DMS153 (cell line): ENCODE data around the gene SUPT20H.
"Not testable (repeated sequence)": the region's sequence is repeated elsewhere in the genome, so short reads cannot be mapped to it uniquely, and the experiment has no call there.

Experiments used
- DNase-seq: peaks from one replicate; lab custom pipeline; 2025; lab: John Stamatoyannopoulos, UW

The SUPT20H gene

DNA sequence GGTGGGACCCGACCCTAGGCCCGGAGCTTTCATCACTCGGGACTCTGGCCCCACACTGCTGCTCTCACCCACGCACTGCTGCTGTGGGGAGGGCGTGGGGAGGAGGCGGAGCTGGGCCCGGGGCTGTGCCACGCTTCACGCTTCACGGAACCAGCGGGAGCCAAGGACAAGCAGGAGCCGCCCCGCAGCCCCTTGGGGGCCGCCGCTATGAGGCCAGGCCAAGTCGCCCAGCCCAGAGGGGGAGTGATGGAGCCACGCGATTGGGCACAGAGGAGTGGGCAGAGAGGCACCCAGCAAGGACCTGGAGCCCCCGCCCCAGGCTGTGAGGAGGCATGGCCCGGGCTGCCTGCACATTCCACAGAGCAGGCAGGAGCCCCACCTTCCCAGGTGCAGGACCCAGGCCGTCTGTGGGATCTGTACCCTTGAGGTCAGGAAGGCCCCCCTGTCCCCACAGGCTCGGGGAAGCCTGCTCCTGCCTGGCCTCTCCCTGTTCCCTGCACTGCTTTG is 10.2 kb upstream of the SUPT20H start:
- no peak for DNase-seq

DNA sequence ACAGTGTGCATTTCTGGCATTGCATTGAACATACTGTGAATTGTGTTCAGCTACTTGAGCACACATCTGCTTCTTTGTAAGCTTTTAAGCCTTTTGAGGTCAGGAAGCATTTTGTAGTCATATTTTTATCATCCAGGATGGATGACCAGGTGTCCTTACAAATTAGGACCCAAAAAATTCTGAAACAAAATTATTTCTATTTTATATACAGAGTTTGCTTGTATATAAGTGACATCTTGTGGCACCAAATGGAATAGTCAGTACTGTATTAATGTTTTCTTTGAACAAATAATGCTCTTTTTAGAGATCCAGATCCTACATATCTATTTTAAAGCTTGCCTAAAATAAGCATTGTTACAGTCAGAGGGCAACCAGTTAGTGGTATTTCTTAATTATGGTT is 9.5 kb upstream of the SUPT20H start:
- DNase-seq: no peak

DNA sequence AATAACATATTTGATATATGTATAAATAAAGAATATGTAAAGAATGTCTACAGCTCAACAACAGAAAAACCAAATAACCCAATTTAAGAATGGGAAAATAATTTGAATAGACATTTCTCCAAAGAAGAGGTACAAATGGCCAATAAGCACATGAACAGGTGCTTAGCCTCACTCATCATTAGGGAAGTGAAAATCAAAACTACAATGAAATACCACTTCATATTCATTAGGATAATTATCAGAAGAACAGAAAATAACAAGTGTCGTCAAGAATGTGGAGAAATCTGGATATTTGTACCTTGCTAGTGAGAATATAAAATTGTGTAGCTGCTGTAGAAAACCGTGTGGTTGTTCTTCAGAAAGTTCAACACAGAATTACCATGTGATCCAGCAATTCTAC is 8.4 kb upstream of the SUPT20H start:
- no peak for DNase-seq

DNA sequence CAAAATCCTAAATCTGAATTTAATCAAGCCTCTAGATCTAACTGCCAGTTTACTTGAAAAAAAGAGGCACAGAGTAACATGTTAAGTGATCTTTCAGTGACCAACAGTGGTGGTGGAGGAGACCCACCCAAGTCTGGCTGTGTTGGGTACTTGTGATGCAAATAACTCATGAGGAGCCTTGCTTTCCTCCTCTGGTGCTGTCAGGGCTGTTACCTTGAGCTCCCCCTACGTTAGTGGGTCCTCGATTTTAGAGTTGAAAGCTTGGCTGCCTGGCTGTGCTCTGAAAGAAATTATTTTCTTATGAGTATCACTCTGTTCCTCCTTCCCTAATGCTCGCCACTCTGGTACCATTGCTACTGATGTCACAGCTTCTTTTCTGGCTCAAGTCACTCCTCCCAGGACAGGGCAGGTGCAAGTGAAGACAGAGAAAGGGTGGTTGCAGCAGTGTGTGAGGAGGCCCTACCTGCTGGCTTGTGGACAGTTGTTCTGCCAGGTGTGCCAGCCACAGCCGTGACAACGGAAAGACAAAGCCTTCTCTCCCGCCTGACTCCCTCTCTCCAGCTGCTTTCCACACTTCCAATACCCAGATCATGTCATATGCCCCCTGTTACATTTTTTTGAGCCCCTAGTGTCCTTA is 6.5 kb upstream of the SUPT20H start:
- DNase-seq: no peak

DNA sequence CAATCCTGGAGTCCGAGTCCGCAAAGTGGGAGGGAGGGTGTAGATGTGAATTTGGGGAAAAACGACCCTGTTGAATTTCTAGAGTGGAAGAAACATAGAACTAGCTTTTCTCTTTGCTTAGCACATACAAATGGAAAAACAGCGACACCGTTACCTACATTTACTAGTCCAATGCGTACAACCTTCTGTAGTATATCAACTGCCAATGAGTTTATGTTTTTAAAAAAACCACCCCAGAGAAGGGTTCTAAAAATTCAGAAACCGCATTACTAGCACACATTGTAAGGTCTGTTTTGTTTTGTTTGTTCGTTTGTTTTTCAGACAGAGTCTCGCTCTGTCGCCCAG is 332 bp upstream of the SUPT20H start:
- no peak for DNase-seq

DNA sequence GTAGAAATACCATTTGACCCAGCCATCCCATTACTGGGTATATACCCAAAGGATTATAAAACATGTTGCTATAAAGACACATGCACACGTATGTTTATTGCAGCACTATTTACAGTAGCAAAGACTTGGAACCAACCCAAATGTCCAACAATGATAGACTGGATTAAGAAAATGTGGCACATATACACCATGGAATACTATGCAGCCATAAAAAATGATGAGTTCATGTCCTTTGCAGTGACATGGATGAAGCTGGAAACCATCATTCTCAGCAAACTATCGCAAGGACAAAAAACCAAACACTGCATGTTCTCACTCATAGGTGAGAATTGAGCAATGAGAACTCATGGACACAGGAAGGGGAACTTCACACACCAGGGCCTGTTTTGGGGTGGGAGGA is 3.3 kb downstream of the SUPT20H start:
- DNase-seq: not testable (repeated sequence)

DNA sequence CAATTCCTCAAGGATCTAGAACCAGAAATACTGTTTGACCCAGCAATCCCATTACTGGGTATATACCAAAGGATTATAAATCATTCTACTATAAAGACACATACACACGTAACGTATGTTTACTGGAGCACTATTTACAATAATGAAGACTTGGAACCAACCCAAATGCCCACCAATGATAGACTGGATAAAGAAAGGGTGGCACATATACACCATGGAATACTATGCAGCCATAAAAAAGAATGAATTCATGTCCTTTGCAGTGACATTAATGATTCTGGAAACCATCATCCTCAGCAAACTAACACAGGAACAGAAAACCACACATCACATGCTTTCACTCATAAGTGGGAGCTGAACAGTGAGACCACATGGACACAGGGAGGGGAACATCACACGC is 6.4 kb downstream of the SUPT20H start:
- not testable (repeated sequence) for DNase-seq

DNA sequence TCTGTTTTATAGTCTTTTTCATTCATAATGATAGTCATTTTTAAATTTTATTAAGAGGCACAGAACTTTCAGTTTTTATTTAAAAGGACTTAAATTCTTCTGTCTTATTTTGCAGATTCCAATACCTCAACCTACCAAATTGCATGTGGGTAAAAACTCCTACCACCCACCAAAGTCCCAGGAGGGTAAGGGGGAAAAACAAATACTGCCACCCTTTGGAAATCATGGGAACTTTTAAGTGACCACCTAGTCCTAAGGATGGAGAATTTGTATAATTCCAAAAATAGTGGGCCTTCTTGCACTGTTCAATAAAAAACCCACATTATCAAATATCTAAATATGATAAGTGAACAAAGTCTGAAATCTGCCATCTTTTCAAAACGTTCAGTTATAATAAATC is 9.7 kb downstream of the SUPT20H start:
- DNase-seq: no peak

DNA sequence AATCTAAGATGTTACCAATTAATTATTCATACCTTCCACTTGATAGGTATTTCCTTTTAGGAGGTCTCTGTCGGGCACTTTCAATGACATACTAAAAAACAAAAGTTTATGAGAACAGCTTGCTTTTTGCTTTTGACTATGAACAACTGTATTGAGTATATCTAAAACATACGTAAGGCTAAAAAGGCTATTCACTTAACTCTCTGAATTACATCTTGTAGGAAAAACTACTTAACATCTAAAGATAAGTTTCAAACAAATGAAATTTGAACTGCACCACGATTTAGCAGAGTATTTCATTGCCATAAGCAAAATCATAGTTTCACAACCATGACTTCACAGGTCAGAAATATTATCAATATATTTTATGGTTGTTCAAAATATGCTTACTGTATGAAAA is 11.6 kb downstream of the SUPT20H start:
- no peak for DNase-seq

DNA sequence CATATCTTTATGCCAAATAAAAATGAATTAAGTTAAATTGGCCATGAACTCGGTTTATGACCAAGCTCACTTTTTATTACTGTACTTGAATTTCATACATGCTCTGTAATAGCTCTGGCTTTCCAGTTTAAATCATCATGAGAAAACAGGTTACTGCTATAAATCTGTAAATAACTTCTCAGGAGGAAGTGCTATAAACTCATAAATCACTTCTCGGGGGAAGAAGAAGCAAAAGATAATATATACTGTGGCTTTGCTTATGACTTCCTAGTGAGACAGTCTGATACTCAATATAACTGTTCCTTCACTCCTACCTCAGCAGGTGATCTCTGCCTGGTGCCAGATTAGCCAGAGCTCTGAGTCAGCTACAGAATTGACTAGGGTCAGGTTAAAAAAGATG is 12.5 kb downstream of the SUPT20H start:
- DNase-seq: no peak

DNA sequence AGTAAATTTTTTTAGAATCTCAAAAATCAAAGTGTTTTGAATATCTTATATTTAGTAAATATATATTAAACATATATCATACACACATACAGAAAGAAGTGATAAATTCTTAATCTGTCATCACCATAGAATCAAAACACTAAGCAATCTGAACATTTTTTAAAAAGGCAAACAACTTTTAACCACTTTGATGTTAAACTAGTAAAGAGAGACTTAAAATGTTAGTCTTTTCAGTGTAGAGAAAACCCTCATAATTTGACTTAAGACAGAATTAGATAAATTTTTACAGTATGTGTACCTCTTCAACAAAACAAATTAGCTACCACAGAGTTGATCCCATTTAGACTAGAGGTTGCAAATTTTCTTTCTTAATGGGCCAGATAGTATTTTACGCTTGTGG is 13.4 kb downstream of the SUPT20H start:
- DNase-seq: no peak

DNA sequence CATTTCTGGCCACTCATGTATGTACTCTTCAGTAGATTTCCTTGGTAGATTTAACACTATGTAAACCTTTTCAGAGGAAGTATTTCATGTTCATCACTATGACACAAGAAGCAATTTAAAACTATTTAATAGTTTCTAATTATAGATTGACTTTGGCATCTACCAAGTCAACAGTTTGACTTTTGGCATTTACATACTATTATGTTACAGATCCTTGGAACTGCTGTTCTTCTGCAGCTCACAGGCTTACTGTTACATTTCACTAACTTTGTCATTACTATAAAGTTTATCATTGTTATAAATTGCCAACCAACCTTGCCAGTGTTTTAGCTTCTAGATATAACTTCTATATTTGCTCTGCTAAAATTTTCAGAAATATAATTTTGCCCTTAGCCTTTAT is 18.7 kb downstream of the SUPT20H start:
- no peak for DNase-seq

DNA sequence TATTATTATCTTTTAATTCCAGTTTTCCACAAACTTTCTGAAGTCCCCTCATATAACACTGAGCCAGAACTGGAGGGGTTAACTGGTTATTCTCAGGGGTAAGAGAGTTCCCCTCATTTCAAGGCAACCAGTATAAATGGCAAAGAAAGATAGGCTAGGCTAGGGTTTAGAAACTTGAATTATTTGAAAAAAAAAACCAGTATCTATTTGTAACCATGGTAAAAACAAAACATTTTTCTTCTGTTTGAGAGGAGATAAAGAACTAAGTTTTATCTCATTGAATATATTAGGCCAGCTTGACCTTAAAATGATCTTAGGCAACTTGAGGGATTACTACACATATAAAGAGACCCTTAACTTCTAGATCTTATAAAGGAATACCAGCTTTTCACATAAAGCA is 19.6 kb downstream of the SUPT20H start:
- no peak for DNase-seq

DNA sequence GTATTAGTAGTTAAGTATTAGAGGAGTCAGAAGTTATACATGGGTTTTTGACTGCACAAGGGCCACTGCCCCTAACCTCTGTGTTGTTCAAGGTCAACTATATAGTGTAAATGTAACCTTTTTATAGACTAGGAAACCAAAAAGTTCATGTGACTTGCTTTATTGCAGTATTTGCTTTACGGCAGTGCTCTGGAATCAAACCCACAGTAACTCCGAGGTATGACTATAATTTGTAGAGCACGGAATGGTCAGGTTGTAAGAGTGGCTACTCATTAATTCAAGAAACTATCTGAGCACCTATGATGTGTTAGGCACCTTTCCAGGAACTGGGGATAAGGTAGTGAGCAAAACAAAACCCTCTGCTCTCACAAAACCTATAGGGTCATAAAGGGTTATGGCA is 22.2 kb downstream of the SUPT20H start:
- DNase-seq: no peak

DNA sequence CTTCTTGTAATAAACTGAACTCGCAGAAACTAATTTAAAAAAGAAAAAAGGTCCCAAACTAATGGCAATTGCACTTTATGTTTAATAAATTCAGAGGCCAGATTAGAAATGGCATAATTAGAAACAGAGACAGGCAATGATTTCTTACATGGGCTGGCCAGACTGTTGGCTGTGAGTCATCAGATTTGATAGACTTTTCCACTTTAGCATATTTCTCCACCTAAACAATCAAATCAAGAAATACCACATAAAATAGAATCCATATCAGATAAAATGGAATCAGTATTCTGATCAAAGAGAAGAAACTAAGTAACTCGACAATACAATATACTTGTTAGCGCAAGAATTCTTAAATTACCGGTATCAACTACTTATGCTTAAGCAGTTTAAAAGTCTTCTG is 29.9 kb downstream of the SUPT20H start:
- no peak for DNase-seq

DNA sequence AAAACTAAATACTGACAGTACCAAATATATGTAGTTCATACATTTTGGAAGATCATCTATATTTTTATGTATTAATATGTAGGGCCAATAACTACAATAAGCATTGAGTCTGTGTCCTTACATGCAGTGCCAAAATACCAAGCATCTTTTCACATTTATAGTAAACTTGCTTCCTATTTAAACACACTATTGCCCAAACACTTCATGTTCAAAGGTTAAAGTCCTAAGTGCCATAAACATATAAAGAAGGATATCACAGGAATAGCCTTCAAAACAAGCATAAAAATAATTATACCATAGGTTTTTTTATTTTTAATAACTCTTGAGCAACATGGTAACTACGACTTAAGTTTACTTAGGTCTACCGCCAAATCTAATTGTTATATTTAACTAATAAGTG is 31.8 kb downstream of the SUPT20H start:
- DNase-seq: no peak

DNA sequence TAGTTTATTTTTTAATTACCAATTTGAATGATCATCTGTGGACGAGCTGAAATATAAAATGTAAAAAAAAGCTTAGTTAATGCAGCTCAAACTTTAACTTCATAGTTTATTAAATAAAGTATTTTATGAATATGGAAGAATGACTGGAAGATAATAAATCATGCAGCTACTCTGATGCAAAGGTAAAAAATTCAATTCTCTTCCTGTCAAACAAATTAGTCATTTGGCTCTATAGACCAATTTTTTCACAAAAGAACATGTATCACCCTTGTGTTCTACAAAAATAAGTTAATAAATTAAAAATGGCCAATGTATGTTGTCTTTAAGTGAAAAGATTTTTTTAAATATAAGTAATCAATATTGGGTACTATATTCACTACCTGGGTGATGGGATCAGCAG is 32.7 kb downstream of the SUPT20H start:
- no peak for DNase-seq

DNA sequence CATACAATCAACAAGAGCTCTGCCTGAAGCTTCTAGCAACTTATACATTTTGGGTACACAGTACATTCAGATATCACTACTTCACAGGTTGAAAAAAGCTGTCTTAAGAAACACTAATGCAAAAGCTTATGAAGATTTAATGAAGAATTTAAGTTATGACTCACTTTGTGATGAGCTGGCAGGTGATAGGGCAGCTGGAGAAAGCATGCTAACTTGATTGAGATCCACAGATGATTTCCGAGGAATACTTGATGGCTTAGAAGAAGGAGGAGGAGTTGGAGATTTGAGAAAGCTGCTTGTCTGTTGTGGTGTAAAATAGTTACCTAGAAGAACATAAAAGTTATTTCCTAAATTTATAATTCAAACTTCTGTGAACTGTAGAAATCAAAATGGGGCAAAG is 35.6 kb downstream of the SUPT20H start:
- no peak for DNase-seq

DNA sequence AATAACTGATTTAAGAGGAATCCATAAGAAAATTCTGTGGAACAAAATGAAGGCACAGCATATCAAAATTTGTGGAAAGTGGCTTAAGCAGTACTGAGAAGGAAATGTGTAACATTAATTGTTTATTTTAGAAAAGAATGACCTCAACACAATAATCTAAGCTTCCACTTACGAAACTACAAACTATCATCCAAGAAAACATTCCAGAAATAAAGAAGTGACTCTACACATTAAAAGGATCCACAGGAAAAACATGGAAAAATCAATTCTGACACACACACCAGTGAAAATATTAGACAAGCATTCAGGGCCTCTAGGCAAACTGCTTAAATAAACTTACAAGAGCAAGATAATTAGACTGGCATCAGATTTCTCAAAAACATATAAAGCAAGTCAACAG is 44.9 kb downstream of the SUPT20H start:
- no peak for DNase-seq

DNA sequence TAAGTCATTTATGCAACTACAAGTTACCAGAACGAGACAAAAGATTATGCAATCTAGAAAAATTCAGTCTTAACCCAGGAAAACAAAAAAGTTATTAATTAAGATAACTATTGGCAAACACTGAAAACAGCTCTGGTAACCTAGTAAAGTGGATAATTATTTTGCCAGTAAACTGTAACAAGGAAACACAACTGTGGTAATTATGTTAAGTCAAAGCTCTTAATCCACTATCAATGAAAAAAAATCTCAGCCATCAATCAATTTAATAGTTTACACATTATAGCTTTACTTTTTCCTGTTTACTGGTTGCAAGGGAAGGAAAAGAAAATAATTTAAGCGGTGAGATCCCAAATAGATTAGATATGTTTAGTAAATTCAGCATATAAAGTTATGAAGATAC is 47.7 kb downstream of the SUPT20H start:
- DNase-seq: no peak

DNA sequence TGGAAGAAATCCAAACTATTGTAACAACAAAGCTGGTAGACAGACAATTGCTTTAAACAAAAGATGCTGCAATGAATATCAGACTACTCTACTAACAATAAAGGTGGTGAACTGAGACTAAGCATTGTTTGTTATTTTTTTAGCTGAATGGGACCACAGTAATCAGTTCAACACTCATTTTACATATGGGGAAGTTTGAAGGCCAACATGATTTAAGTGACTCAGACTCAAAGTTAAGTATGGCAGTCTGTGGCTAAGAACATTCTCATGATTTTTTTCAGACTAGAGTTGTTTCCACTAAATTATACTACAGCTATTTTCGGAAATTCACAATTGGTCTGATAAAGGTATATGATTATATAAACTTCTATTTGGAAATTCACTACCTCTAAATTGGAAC is 48.5 kb downstream of the SUPT20H start:
- DNase-seq: no peak

DNA sequence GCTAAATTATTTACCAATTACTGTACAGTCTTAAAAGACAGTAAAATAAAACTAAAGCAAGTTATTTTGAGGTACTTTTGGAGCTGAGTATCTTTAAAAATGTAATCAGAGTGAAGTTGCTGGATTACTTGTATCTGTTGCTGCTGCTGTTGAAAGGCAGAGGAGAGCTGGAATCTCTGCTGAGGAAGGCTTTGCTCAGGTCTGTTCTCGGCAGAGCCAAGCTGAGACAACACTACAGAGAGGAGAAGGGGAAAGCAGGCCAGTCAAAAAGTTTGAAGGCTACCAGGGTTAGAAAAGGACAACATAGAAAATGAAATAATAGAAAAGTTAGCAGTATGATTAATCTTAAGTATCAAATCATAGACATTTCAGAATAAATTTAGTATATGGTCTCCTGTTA is 49.1 kb downstream of the SUPT20H start:
- DNase-seq: no peak

DNA sequence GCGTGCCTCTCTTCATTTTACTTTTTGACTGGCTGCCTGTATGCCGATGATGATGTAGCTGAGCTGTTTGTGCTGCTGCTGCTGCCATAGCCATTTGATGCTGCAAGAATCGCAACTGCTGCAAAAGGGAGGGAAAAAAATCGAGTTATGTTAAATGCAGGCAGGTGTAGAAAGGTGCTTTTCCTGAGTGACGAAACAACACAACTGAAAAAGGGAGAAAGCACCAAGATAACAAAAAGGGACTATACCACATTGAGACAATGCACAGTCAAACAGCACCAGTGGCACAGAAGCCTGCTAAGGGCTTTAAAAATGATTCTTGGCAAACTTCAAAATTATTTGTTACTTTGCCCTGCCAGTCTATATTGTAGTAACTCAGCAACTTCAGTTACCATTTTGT is 49.8 kb downstream of the SUPT20H start:
- DNase-seq: no peak

DNA sequence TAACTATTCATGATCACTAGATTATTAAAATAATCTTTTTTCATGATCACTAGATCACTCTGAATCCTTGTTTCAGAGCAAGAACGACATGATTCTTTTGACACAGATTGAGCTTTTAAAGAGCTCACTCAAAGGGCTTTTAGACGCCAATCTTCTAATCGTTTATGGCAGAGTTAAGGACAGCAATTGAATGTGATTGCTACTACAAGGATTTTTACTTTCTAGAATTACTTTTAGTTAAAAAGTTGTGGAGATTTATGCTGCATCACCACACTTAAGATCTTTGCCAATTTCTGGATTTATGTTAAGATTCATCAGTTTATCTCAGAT is 57.6 kb downstream of the SUPT20H start:
- no peak for DNase-seq
